ENCODE measurements around the gene DCAF17. TPM values are rescaled to one million over a fixed set of nuclear protein-coding genes. Genes with fewer than 3 reads are reported as not detected.
"Not testable (repeated sequence)": the region's sequence is repeated elsewhere in the genome, so short reads cannot be mapped to it uniquely, and the experiment has no call there.

The DCAF17 gene
- total and polyA plus RNA-seq, 7 donors = 1.8 to 27.5 (median 19.1) TPM

DNA sequence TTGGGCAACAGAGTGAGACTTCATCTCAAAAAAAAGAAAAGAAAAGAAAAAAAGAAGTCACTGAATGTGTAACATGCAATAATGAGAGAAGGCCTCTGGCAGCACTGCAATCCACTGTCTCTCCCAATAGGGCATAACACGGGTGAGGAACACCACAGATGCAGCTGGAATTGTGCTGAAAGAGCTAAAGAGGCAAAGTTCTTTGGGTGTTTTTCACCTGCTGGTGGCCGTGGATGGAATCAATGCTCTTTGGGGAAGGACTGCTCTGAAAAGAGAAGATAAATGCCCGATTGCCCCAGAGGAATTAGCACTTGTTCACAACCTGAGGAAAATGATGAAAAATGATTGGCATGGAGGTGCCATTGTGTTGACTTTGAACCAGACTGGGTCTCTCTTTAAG lies 57.3 kb downstream of the DCAF17 start:
- Histone ChIP-seq H3K27me3 (no peaks in the 10 kb centered on the region), H3K9me3 (no peaks in the 10 kb centered on the region), H3K27ac (no peak overlapping the region), H3K4me1 (no peaks in the 10 kb centered on the region), H3K36me3 (no peaks in the 10 kb centered on the region), H3K4me3 (no peak overlapping the region)
- TF ChIP-seq POLR2AphosphoS5 (IDR thresholded peaks at IDR 0.05) = no peak
- TF ChIP-seq POLR2A (IDR thresholded peaks at IDR 0.05) = no peak
- TF ChIP-seq EP300 (IDR thresholded peaks at IDR 0.05) = no peak
- TF ChIP-seq, protein P1, sequence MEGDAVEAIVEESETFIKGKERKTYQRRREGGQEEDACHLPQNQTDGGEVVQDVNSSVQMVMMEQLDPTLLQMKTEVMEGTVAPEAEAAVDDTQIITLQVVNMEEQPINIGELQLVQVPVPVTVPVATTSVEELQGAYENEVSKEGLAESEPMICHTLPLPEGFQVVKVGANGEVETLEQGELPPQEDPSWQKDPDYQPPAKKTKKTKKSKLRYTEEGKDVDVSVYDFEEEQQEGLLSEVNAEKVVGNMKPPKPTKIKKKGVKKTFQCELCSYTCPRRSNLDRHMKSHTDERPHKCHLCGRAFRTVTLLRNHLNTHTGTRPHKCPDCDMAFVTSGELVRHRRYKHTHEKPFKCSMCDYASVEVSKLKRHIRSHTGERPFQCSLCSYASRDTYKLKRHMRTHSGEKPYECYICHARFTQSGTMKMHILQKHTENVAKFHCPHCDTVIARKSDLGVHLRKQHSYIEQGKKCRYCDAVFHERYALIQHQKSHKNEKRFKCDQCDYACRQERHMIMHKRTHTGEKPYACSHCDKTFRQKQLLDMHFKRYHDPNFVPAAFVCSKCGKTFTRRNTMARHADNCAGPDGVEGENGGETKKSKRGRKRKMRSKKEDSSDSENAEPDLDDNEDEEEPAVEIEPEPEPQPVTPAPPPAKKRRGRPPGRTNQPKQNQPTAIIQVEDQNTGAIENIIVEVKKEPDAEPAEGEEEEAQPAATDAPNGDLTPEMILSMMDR (IDR thresholded peaks at IDR 0.05) = no peak
- intact Hi-C loops (cut with DNase I) = no loop called here
- 92 to 94% methylated on average over 3 of the region's 3 CpGs for WGBS, 2 donors
- DNase-seq = no peak

DNA sequence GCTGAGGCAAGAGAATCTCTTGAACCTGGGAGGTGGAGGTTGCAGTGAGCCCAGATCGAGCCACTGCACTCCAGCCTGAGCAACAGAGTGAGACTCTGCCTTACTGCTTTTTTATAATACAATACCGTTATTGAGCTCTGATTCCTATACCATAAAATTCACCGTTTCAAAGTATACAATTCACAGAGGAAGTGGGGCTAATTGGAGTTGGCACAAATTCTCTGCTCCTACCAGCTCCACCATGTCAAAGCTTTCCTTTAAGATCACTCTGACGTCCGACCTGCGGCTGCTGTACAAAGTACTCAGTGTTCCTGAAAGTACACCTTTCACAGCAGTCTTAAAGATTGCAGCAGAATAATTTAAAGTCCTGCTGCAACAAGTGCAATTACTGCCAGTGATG lies 58.6 kb downstream of the DCAF17 start:
- intact Hi-C loops (cut with DNase I) = no loop called here
- no peak overlapping the region for H3K4me3 ChIP-seq
- H3K4me1 ChIP-seq = no peaks in the 10 kb centered on the region
- TF ChIP-seq, protein P1 (IDR thresholded peaks at IDR 0.05) = no peak
- TF ChIP-seq EP300 (IDR thresholded peaks at IDR 0.05) = no peak
- TF ChIP-seq POLR2AphosphoS5 (IDR thresholded peaks at IDR 0.05) = no peak
- TF ChIP-seq POLR2A (IDR thresholded peaks at IDR 0.05) = no peak
- H3K36me3 ChIP-seq = no peaks in the 10 kb centered on the region
- H3K27me3 ChIP-seq = no peaks in the 10 kb centered on the region
- no peak for DNase-seq
- WGBS, 2 donors = 12 to 68% methylated on average over 6 of the region's 6 CpGs
- H3K27ac ChIP-seq = no peak overlapping the region
- H3K9me3 ChIP-seq = peaks cover 0 to 3% (median 0%) of the 10 kb centered on the region in 4 donors

DNA sequence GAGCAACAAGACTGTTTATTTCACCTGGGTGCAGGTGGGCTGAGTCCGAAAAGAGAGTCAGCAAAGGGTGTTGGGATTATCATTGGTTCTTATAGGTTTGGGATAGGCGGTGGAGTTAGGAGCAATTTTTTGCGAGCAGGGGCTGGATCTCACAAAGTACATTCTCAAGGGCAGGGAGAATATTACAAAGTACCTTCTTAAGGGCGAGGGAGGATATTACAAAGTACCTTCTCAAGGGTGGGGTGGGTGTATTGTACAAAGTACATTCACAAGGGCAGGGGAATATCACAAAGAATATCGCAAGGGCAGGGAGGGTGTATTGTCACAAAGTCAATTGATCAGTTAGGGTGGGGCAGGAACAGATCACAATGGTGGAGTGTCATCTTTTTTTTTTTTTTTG lies 63.6 kb downstream of the DCAF17 start:
- H3K27ac ChIP-seq; H3K4me3 ChIP-seq; H3K4me1 ChIP-seq; DNase-seq; H3K36me3 ChIP-seq; H3K27me3 ChIP-seq; H3K9me3 ChIP-seq; intact Hi-C loops (cut with DNase I): not testable (repeated sequence)
- 87 to 96% methylated on average over 5 of the region's 5 CpGs for WGBS, 2 donors

DNA sequence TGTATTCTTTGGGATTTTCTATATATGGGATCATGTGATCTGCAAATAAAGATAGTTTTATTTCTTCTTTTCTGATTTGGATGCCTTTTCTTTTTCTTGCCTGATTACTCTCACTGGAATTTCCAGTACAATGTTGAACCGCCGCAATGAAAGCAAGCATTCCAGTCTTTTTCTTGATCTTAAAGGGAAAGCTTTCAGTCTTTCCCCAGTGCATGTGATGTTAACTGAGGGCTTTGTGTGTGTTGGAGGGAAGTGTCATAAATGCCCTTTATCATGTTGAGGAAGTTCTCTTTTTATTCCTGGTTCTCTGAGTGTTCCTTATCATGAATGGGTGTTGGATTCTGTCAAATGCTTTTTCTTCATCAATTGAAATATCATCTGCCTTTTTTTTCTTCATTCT lies 71.3 kb downstream of the DCAF17 start:
- DNase-seq = no peak
- intact Hi-C loops (cut with DNase I) = no loop called here
- H3K27me3 ChIP-seq = no peaks in the 10 kb centered on the region
- 6 to 19% methylated on average over 2 of the region's 2 CpGs for WGBS, 2 donors
- H3K9me3 ChIP-seq = no peaks in the 10 kb centered on the region
- H3K4me3 ChIP-seq = no peak overlapping the region
- H3K36me3 ChIP-seq = no peaks in the 10 kb centered on the region
- TF ChIP-seq EP300 (IDR thresholded peaks at IDR 0.05) = no peak
- TF ChIP-seq, protein P1 (IDR thresholded peaks at IDR 0.05) = no peak
- H3K27ac ChIP-seq = no peak overlapping the region
- H3K4me1 ChIP-seq = no peaks in the 10 kb centered on the region

- H3K4me3 ChIP-seq = no peak overlapping the region
- H3K27ac ChIP-seq = no peak overlapping the region
- TF ChIP-seq EP300 (IDR thresholded peaks at IDR 0.05) (no peak), POLR2A (IDR thresholded peaks at IDR 0.05) (no peak), POLR2AphosphoS5 (IDR thresholded peaks at IDR 0.05) (no peak)
- TF ChIP-seq, protein P1 (IDR thresholded peaks at IDR 0.05) = no peak
- 43 to 79% methylated on average over 9 of the region's 9 CpGs for WGBS, 2 donors
- H3K9me3 ChIP-seq = no peaks in the 10 kb centered on the region
- no peak for DNase-seq
- H3K36me3 ChIP-seq = no peaks in the 10 kb centered on the region
- intact Hi-C loops (cut with DNase I) = no loop called here
- no peaks in the 10 kb centered on the region for H3K27me3 ChIP-seq
- H3K4me1 ChIP-seq = no peaks in the 10 kb centered on the region
Observed at GRCh38 chr2:171509945-171510731, 76.1 kb downstream of the DCAF17 start.

Data from sigmoid colon (tissue), 7 donors.